Cardiac fibroblast (primary cell): ENCODE results near the gene MANEAL.

Experiments
- DNase-seq, 2 donors: peaks; one replicate each; pipeline versions ENCODE4 v3.0.0 to v3.0.0-alpha.2; 2010; ENCODE audit warnings: low read depth in 2 of 2
- H3K4me3 ChIP-seq, 2 donors: replicated peaks in 1 of 2; 1 replicate in 1 of 2; 2 replicates in 1 of 2; pipeline ENCODE4 v1.5.1; 2011; ENCODE audit warnings: low read depth in 2 of 2, low read length in 2 of 2, mild to moderate bottlenecking in 2 of 2, moderate library complexity in 1 of 2
- TF ChIP-seq, protein P1 (sequence below): IDR thresholded peaks from one replicate; pipeline ENCODE4 v1.5.1; 2011; ENCODE audit warnings: low read depth, mild to moderate bottlenecking, low read length, inconsistent platforms

Gene MANEAL

DNA sequence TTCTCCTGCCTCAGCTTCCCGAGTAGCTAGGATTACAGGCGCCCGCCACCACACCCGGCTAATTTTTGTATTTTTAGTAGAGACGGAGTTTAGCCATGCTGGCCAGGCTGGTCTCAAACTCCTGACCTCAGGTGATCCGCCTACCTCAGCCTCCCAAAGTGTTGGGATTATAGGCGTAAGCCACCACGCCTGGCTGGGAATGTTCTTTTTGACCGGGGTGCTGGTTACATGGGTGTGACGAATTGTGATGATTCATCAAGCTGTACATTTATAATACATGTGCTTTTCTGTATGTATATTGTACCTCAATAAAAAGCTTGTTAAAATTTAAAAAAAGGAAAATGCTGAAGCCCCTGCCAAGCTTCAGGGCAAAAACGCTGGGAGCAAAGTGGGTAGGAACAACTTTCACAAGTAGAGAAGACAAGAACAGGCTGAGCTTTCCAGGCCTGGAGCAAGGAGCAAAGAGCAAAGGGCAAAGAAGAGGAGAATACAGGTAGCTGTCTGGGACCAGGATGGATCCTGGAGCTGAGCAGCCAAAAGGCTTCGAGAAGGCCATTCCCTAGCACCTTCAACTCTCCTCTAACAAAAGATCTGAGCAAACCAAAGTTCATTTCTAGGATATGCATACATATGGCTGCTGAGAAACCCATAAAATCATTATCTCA, 34.9 kb downstream of the MANEAL start:
- TF ChIP-seq, protein P1, sequence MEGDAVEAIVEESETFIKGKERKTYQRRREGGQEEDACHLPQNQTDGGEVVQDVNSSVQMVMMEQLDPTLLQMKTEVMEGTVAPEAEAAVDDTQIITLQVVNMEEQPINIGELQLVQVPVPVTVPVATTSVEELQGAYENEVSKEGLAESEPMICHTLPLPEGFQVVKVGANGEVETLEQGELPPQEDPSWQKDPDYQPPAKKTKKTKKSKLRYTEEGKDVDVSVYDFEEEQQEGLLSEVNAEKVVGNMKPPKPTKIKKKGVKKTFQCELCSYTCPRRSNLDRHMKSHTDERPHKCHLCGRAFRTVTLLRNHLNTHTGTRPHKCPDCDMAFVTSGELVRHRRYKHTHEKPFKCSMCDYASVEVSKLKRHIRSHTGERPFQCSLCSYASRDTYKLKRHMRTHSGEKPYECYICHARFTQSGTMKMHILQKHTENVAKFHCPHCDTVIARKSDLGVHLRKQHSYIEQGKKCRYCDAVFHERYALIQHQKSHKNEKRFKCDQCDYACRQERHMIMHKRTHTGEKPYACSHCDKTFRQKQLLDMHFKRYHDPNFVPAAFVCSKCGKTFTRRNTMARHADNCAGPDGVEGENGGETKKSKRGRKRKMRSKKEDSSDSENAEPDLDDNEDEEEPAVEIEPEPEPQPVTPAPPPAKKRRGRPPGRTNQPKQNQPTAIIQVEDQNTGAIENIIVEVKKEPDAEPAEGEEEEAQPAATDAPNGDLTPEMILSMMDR = no peak
- H3K4me3 ChIP-seq = no peak overlapping the region
- DNase-seq = no peak

DNA sequence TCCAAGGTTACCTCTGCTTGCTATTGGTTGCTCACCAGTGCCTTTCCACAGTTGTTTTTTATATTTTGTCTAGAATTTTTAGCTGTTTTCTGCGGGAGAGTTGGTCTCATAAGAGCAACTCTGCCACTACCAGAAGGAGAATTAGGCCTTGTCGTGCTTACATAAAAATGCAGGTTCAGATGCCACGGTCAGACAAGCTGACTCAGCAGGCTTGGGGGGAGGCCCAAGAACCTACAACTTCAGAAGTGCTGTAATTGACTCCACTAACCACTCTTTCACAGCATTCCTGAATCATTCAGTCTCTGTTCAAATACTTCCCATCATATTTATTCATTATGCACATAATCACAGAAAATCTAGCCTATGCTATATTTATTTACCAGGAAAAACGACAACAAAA, 37.5 kb downstream of the MANEAL start:
- DNase-seq = no peak
- TF ChIP-seq, protein P1 = no peak
- no peak overlapping the region for H3K4me3 ChIP-seq

DNA sequence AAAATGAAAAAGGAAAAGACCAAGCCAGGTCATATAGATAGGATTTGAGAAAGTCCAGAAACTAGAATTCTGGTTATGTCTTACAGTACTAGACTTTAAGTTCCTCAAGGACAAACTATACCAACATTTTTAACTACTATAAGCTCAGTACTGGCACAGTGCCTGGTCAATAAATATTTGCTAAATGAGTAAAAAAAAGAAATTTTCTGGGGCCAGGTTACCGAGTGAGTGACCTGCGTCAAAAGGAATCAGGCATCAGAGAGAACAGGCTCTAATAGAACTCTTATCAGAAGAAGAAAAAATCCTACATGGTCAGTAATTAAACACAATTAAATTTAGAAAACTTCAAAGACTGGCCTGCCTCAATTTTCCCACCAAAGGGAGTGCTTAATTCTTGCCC, 38.2 kb downstream of the MANEAL start:
- no peak overlapping the region for H3K4me3 ChIP-seq
- no peak for DNase-seq
- TF ChIP-seq, protein P1 = no peak

DNA sequence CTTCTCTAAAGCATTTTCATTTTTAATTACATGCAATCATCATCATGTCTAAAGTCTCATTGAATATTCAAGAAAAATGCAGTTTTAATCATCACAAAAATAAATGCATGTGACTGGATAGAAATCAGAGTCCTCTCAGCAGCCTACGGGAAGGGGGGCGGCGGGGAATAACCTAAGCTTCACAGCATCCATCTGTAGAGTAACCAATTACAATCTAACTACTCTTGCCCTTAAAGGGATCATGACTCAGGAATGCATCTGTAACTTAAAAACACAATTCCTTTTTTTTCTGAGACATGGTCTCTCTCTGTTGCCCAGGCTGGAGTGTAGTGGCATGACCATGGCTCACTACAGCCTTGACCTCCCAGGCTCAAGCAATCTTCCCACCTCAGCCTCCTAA, 43.1 kb downstream of the MANEAL start:
- DNase-seq = no peak
- TF ChIP-seq, protein P1 = no peak
- H3K4me3 ChIP-seq = no peak overlapping the region

DNA sequence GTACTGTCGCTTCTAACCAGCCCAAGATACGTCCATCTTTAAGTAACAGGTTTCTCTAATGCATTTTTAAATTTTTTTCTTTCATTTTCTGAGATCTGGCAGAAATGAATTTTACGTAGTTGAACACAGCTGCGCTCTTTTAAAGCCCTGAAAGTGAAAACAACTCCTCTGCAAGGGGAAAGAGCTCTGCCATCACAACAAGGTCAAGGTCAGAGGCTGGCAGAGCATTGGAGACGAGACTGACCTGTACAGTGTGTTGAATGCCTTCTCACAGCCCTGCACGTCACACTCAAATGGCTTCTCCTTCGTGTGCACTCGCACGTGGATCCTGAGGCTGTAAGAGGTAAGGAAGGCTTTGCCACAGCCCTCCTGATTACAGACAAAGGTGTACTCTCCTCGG, 46.0 kb downstream of the MANEAL start:
- TF ChIP-seq, protein P1 = no peak
- DNase-seq = no peak
- H3K4me3 ChIP-seq = no peak overlapping the region

DNA sequence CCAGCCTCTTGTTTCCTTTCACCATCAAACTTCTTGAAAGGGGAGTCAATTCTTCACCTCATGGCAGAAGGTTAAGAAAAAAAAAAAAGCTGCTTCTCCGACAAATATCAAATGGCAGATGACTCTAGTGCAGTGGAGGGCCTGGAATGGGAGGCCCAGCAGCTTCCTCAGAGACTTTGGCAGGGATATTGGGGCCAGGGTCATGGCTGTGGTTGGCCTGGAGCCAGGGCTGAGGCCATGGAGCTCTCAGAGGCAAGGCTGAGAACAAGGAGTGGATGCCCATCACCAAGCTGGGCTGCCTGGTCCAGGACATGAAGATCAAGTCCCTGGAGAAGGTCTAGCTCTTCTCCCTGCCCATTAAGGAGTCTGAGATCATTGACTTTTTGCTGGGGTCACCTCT, 47.1 kb downstream of the MANEAL start:
- DNase-seq = peak in 1 of 2 donors; percentile 35
- no peak overlapping the region for H3K4me3 ChIP-seq
- TF ChIP-seq, protein P1 = no peak

DNA sequence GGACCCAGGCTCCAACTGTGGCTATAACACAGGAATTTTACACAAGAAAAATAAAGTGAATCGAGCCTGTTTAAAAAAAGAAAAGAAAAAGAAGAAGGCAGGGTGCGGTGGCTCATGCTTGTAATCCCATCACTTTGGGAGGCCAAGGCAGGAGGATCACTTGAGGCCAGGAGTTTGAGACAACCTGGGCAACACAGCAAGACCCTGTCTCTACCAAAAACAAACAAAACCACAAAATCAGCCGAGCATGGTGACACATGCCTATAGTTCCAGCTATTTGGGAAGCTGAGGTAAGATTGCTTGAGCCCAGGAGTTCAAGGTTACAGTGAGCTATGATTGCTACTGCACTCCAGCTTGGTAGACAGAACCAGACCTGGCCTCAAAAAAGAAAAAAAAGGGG, 48.0 kb downstream of the MANEAL start:
- TF ChIP-seq, protein P1 = no peak
- no peak for DNase-seq
- no peak overlapping the region for H3K4me3 ChIP-seq
